ENCODE data around the gene MLYCD. TPM values are rescaled to one million over a fixed set of nuclear protein-coding genes. Genes with fewer than 3 reads are reported as not detected.

MLYCD gene
- total RNA-seq, 4 donors from 2014 or later, result 9.9 to 17.6 (median 12.2) TPM

DNA sequence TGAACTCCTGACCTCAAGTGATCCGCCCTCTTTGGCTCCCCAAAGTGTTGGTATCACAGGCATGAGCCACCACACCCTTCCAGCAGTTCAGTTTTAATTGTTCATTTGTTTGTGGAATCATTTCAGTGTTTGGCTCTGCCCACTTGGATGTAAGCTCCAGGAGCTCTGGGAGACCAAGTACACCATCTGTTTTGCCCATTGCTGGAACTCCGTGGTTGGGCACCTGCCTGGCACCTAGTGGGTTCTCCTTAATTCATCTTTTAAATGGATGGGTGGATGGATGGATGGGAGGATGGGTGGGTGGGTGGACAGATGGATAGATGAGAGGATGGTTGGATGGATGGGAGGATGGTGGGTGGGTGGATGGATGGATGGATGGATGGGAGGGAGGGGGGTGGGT is 68.2 kb downstream of the MLYCD start:
- Histone ChIP-seq H3K4me3 (no peak overlapping the region), H3K36me3 (peaks cover 0 to 49% of the 10 kb centered on the region in 2 donors), H3K4me1 (peaks cover 0 to 12% (median 0%) of the 10 kb centered on the region in 3 donors), H3K9me3 (no peaks in the 10 kb centered on the region), H3K27me3 (peaks cover 21% of the 10 kb centered on the region), H3K27ac (no peak overlapping the region)
- WGBS, 2 donors (ENCODE audit: low coverage in 1 of 2), result no CpG with 5 or more reads among the region's 2 CpGs
- TF ChIP-seq POLR2A (IDR thresholded peaks at IDR 0.05) (no peak), CTCF (IDR thresholded peaks at IDR 0.05) (no peak), POLR2AphosphoS5 (IDR thresholded peaks at IDR 0.05) (no peak), EP300 (IDR thresholded peaks at IDR 0.05) (no peak)
- ATAC-seq, result no peak

- peaks cover 21% of the 10 kb centered on the region for H3K27me3 ChIP-seq
- peaks cover 0 to 12% (median 0%) of the 10 kb centered on the region in 3 donors for H3K4me1 ChIP-seq
- WGBS, 2 donors (ENCODE audit: low coverage in 1 of 2), result 24 to 26% methylated on average over 10 to 12 of the region's 35 CpGs
- ATAC-seq, result peak; percentile 53
- peak within 1 kb of the TSS in 1 of 2 donors; percentile 50 for H3K4me3 ChIP-seq
- no peaks in the 10 kb centered on the region for H3K9me3 ChIP-seq
- no peak within 1 kb of the TSS for H3K27ac ChIP-seq
- TF ChIP-seq POLR2AphosphoS5 (IDR thresholded peaks at IDR 0.05), result no peak
- TF ChIP-seq POLR2A (IDR thresholded peaks at IDR 0.05), result no peak
- TF ChIP-seq CTCF (IDR thresholded peaks at IDR 0.05), result peak in 3 of 4 experiments; percentile 41 to 84 (median 72)
- H3K36me3 ChIP-seq, result peaks cover 0 to 41% of the 10 kb centered on the region in 2 donors
Measured at GRCh38 chr16:83967838-83968305, 69.0 kb downstream of the MLYCD start, which contains the start of gene NECAB2. Gene NECAB2 (plus strand): TSS chr16:83968244. CDS start chr16:83968649, 405 bp downstream.

DNA sequence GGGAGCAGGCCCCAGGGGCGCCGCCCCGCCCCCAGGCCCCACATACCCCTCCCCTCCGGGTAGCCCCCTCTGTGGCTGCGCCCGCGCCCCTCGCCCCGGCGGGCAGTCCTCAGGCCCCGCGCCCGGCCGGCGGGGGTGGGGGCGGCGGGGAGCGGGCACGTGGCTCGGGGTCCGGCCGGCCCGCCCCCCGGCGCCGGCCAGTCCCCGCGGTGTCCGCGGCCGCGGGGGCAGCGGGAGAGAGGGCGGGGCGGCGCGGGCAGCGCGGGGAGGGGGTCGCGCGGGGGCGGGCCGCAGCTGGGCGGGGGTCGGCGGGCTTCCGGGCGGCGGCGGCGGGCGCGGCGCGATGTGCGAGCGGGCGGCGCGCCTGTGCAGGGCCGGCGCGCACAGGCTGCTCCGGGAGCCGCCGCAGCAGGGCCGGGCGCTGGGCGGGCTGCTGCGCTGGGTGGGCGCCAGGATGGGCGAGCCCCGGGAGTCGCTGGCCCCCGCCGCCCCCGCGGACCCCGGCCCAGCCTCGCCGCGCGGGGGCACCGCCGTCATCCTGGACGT is 69.5 kb downstream of the MLYCD start:
- Histone ChIP-seq H3K4me1 (peaks cover 0 to 12% (median 0%) of the 10 kb centered on the region in 3 donors), H3K27ac (no peak overlapping the region), H3K9me3 (no peaks in the 10 kb centered on the region), H3K4me3 (peak overlapping the region in 1 of 2 donors; percentile 50), H3K36me3 (peaks cover 0 to 36% of the 10 kb centered on the region in 2 donors), H3K27me3 (peaks cover 21% of the 10 kb centered on the region)
- no CpG with 5 or more reads among the region's 87 CpGs for WGBS, 2 donors (ENCODE audit: low coverage in 1 of 2)
- TF ChIP-seq POLR2AphosphoS5 (IDR thresholded peaks at IDR 0.05) (no peak), EP300 (IDR thresholded peaks at IDR 0.05) (no peak), CTCF (IDR thresholded peaks at IDR 0.05) (no peak), POLR2A (IDR thresholded peaks at IDR 0.05) (no peak)
- ATAC-seq, result peak; percentile 28

- H3K27me3 ChIP-seq, result peaks cover 21% of the 10 kb centered on the region
- TF ChIP-seq POLR2A (IDR thresholded peaks at IDR 0.05) (no peak), POLR2AphosphoS5 (IDR thresholded peaks at IDR 0.05) (no peak), CTCF (IDR thresholded peaks at IDR 0.05) (no peak), EP300 (IDR thresholded peaks at IDR 0.05) (no peak)
- no peak overlapping the region for H3K27ac ChIP-seq
- no peaks in the 10 kb centered on the region for H3K9me3 ChIP-seq
- H3K4me1 ChIP-seq, result peaks cover 0 to 12% (median 0%) of the 10 kb centered on the region in 3 donors
- no peak for ATAC-seq
- H3K4me3 ChIP-seq, result peak overlapping the region in 1 of 2 donors; percentile 50
- 0 to 15% methylated on average over 2 to 14 of the region's 45 CpGs for WGBS, 2 donors (ENCODE audit: low coverage in 1 of 2)
- H3K36me3 ChIP-seq, result peaks cover 0 to 29% of the 10 kb centered on the region in 2 donors
Measured at GRCh38 chr16:83968891-83969649, 70.2 kb downstream of the MLYCD start.

All from gastroesophageal sphincter (tissue), 4 donors.